ENCODE data around the gene JMJD8. TPM values are rescaled to one million over a fixed set of nuclear protein-coding genes. Genes with fewer than 3 reads are reported as not detected.

Gene JMJD8
- total and polyA plus RNA-seq, 7 donors: 19.1 to 63.5 (median 25.5) TPM

DNA sequence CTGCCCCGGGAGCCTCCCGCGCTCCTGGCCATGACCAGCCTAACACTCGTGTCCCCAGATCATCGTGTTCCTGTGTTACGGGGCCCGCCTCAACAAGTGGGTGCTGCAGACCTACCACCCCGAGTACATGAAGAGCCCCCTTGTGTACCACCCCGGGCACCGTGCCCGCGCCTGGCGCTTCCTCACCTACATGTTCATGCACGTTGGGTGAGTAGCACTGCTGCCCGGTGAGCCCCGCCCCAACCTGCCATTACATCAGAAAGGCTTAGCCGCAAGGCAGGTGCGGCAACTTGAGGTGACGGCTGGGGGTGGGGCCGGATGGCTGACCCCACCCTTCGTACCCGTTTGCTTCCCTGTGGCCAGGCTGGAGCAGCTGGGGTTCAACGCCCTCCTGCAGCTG, 7.2 kb downstream of the JMJD8 start:
- no peaks in the 10 kb centered on the region for H3K9me3 ChIP-seq
- 64 to 69% (median 67%) methylated on average over 23 of the region's 23 CpGs for WGBS, 3 donors
- H3K4me1 ChIP-seq: peaks cover 18% of the 10 kb centered on the region
- intact Hi-C loops (cut with DNase I): no loop called here
- no peaks in the 10 kb centered on the region for H3K27me3 ChIP-seq (ENCODE audit: insufficient read depth in 3 of 3, low read length in 2 of 3)
- no peak for DNase-seq
- TF ChIP-seq CTCF (IDR thresholded peaks at IDR 0.05): no peak
- H3K4me3 ChIP-seq: no peak overlapping the region
- peaks cover 4 to 23% of the 10 kb centered on the region in 2 donors for H3K36me3 ChIP-seq (ENCODE audit: insufficient read depth in 1 of 2, low read depth in 1 of 2)
- ATAC-seq: no peak
- H3K27ac ChIP-seq: no peak overlapping the region

GRCh38 chr16:676565-676902, 7.6 kb downstream of the JMJD8 start:
- no peak for ATAC-seq
- WGBS, 3 donors: 84 to 88% (median 87%) methylated on average over 21 of the region's 21 CpGs
- Histone ChIP-seq H3K4me3 (no peak overlapping the region), H3K9me3 (no peaks in the 10 kb centered on the region), H3K4me1 (peaks cover 14% of the 10 kb centered on the region), H3K27ac (no peak overlapping the region), H3K27me3 (ENCODE audit: insufficient read depth in 3 of 3, low read length in 2 of 3) (no peaks in the 10 kb centered on the region), H3K36me3 (ENCODE audit: insufficient read depth in 1 of 2, low read depth in 1 of 2) (peaks cover 4 to 23% of the 10 kb centered on the region in 2 donors)
- DNase-seq: no peak
- intact Hi-C loops (cut with DNase I): no loop called here
- TF ChIP-seq CTCF (IDR thresholded peaks at IDR 0.05): no peak

DNA sequence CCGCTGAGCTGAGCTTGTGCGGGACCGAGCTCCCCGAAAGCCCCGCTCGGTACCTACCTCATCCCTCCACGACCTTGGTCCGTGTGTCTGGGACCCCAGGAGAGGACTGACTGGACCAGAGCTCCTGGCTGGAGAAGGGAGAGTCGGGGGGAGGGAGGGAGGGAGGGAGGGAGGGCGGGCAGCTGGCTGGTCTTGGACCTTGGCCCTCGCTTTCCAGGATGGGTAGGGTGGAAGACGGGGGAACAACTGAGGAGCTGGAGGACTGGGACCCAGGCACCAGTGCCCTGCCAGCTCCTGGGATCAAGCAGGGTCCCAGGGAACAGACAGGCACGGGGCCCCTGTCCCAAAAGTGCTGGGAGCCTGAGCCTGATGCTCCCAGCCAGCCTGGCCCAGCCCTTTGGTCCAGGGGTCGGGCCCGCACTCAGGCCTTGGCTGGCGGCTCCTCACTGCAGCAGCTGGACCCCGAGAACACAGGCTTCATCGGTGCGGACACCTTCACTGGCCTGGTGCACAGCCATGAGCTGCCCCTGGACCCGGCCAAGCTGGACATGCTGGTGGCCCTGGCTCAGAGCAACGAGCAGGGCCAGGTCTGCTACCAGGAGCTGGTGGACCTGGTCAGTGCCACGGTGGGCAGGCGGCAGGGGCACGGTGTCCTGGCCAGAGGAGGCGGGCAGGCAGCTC, 8.1 kb downstream of the JMJD8 start:
- Histone ChIP-seq H3K4me3 (peak overlapping the region; percentile 46), H3K27ac (no peak overlapping the region), H3K9me3 (no peaks in the 10 kb centered on the region), H3K36me3 (ENCODE audit: insufficient read depth in 1 of 2, low read depth in 1 of 2) (peaks cover 4 to 27% of the 10 kb centered on the region in 2 donors), H3K27me3 (ENCODE audit: insufficient read depth in 3 of 3, low read length in 2 of 3) (no peaks in the 10 kb centered on the region), H3K4me1 (peaks cover 9% of the 10 kb centered on the region)
- DNase-seq: no peak
- no peak for ATAC-seq
- intact Hi-C loops (cut with DNase I): no loop called here
- WGBS, 3 donors: 33 to 35% (median 33%) methylated on average over 21 to 25 of the region's 25 CpGs
- no peak for TF ChIP-seq CTCF (IDR thresholded peaks at IDR 0.05)

GRCh38 chr16:674968-675883, 8.9 kb downstream of the JMJD8 start, which contains the start of gene RHBDL1:
TSS of gene RHBDL1 (plus strand) at chr16:675671. CDS start at chr16:675791, 120 bp downstream.
- peaks cover 7% of the 10 kb centered on the region for H3K4me1 ChIP-seq
- H3K36me3 ChIP-seq (ENCODE audit: insufficient read depth in 1 of 2, low read depth in 1 of 2): peaks cover 4 to 35% of the 10 kb centered on the region in 2 donors
- no peak for ATAC-seq
- no peak for TF ChIP-seq CTCF (IDR thresholded peaks at IDR 0.05)
- H3K9me3 ChIP-seq: no peaks in the 10 kb centered on the region
- H3K4me3 ChIP-seq: peak within 1 kb of the TSS; percentile 46
- 6 to 11% (median 7%) methylated on average over 34 to 73 of the region's 73 CpGs for WGBS, 3 donors
- H3K27me3 ChIP-seq (ENCODE audit: insufficient read depth in 3 of 3, low read length in 2 of 3): no peaks in the 10 kb centered on the region
- peak in 1 of 2 donors; percentile 51 for DNase-seq
- no peak within 1 kb of the TSS for H3K27ac ChIP-seq
- intact Hi-C loops (cut with DNase I): no loop called here

All from psoas muscle (tissue), 8 donors.